ENCODE results near the gene SCLY.

GRCh38 chr2:238126338-238126737, 65.5 kb downstream of the SCLY start:
- TF ChIP-seq CTCF (IDR thresholded peaks at IDR 0.05) (no peak), POLR2A (IDR thresholded peaks at IDR 0.05) (no peak), POLR2AphosphoS5 (IDR thresholded peaks at IDR 0.05; ENCODE audit: insufficient read depth in 1 of 2, low read depth in 1 of 2) (no peak)

Data from vagina (tissue), 2 donors.